IPS-15b (cell line): ENCODE measurements around the gene SEC24B.
"Not testable (repeated sequence)": the region's sequence is repeated elsewhere in the genome, so short reads cannot be mapped to it uniquely, and the experiment has no call there.

Experiments
- H3K27me3 ChIP-seq: one replicate; pipeline ENCODE4 v1.6.1; 2013; ENCODE audit warnings: low read length; ENCODE audit not compliant: control insufficient read depth, insufficient read depth
- H3K36me3 ChIP-seq: one replicate; pipeline ENCODE4 v1.6.1; 2013; ENCODE audit warnings: low read length; ENCODE audit not compliant: control insufficient read depth, insufficient read depth
- H3K4me1 ChIP-seq: one replicate; pipeline ENCODE4 v1.6.1; 2013; ENCODE audit warnings: mild to moderate bottlenecking, low read length; ENCODE audit not compliant: control insufficient read depth, insufficient read depth
- H3K4me3 ChIP-seq: one replicate; pipeline ENCODE4 v1.5.1; 2013; ENCODE audit warnings: low read depth, low read length
- H3K9ac ChIP-seq: one replicate; pipeline ENCODE4 v1.6.1; 2013; ENCODE audit warnings: low read depth, mild to moderate bottlenecking, low read length
- H3K9me3 ChIP-seq: one replicate; pipeline ENCODE4 v1.6.1; 2013; ENCODE audit warnings: mild to moderate bottlenecking, low read length; ENCODE audit not compliant: control insufficient read depth, insufficient read depth

Gene SEC24B

GRCh38 chr4:109435635-109436034 lies 2.0 kb downstream of the SEC24B start:
- Histone ChIP-seq H3K4me3 (peak overlapping the region; percentile 83), H3K9me3 (no peaks in the 10 kb centered on the region), H3K4me1 (peaks cover 10% of the 10 kb centered on the region), H3K36me3 (no peaks in the 10 kb centered on the region), H3K27me3 (no peaks in the 10 kb centered on the region), H3K9ac (no peak overlapping the region)

GRCh38 chr4:109436504-109436903 lies 2.9 kb downstream of the SEC24B start:
- Histone ChIP-seq H3K4me1 (peaks cover 12% of the 10 kb centered on the region), H3K9ac (no peak overlapping the region), H3K9me3 (no peaks in the 10 kb centered on the region), H3K4me3 (no peak overlapping the region), H3K36me3 (no peaks in the 10 kb centered on the region), H3K27me3 (no peaks in the 10 kb centered on the region)

GRCh38 chr4:109440948-109441347 lies 7.3 kb downstream of the SEC24B start:
- Histone ChIP-seq H3K4me3 (no peak overlapping the region), H3K9me3 (no peaks in the 10 kb centered on the region), H3K36me3 (no peaks in the 10 kb centered on the region), H3K9ac (no peak overlapping the region), H3K4me1 (peaks cover 12% of the 10 kb centered on the region), H3K27me3 (no peaks in the 10 kb centered on the region)

GRCh38 chr4:109441862-109442458 lies 8.3 kb downstream of the SEC24B start:
- Histone ChIP-seq H3K4me1 (peaks cover 9% of the 10 kb centered on the region), H3K36me3 (peaks cover 3% of the 10 kb centered on the region), H3K27me3 (no peaks in the 10 kb centered on the region), H3K9ac (no peak overlapping the region), H3K4me3 (no peak overlapping the region), H3K9me3 (no peaks in the 10 kb centered on the region)

GRCh38 chr4:109444182-109444844 lies 10.7 kb downstream of the SEC24B start:
- peaks cover 3% of the 10 kb centered on the region for H3K36me3 ChIP-seq
- H3K9me3 ChIP-seq: no peaks in the 10 kb centered on the region
- H3K4me1 ChIP-seq: peaks cover 9% of the 10 kb centered on the region
- H3K4me3 ChIP-seq: no peak overlapping the region
- H3K27me3 ChIP-seq: no peaks in the 10 kb centered on the region
- H3K9ac ChIP-seq: no peak overlapping the region

GRCh38 chr4:109447278-109447677 lies 13.7 kb downstream of the SEC24B start:
- no peaks in the 10 kb centered on the region for H3K9me3 ChIP-seq
- H3K4me1 ChIP-seq: peaks cover 2% of the 10 kb centered on the region
- H3K36me3 ChIP-seq: peaks cover 3% of the 10 kb centered on the region
- no peaks in the 10 kb centered on the region for H3K27me3 ChIP-seq
- H3K9ac ChIP-seq: no peak overlapping the region
- no peak overlapping the region for H3K4me3 ChIP-seq

- Histone ChIP-seq H3K27me3 (no peaks in the 10 kb centered on the region), H3K36me3 (no peaks in the 10 kb centered on the region), H3K9ac (no peak overlapping the region), H3K9me3 (no peaks in the 10 kb centered on the region), H3K4me3 (no peak overlapping the region), H3K4me1 (no peaks in the 10 kb centered on the region)
Measured at GRCh38 chr4:109451544-109452273, 18.1 kb downstream of the SEC24B start.

GRCh38 chr4:109453110-109453509 lies 19.5 kb downstream of the SEC24B start:
- H3K4me3 ChIP-seq, H3K9ac ChIP-seq, H3K9me3 ChIP-seq, H3K36me3 ChIP-seq, H3K27me3 ChIP-seq, H3K4me1 ChIP-seq: not testable (repeated sequence)

- Histone ChIP-seq H3K36me3 (peaks cover 11% of the 10 kb centered on the region), H3K4me3 (no peak overlapping the region), H3K27me3 (no peaks in the 10 kb centered on the region), H3K4me1 (peaks cover 5% of the 10 kb centered on the region), H3K9me3 (no peaks in the 10 kb centered on the region), H3K9ac (no peak overlapping the region)
Measured at GRCh38 chr4:109462297-109462696, 28.7 kb downstream of the SEC24B start.

GRCh38 chr4:109462802-109463201 lies 29.2 kb downstream of the SEC24B start:
- no peaks in the 10 kb centered on the region for H3K9me3 ChIP-seq

GRCh38 chr4:109465069-109465468 lies 31.5 kb downstream of the SEC24B start:
- Histone ChIP-seq H3K9me3 (no peaks in the 10 kb centered on the region), H3K9ac (no peak overlapping the region), H3K4me3 (no peak overlapping the region), H3K36me3 (peaks cover 11% of the 10 kb centered on the region), H3K4me1 (peaks cover 5% of the 10 kb centered on the region), H3K27me3 (no peaks in the 10 kb centered on the region)

More at GRCh38 chr4:109462802-109463201, 29.2 kb downstream of the SEC24B start:
- H3K27me3 ChIP-seq: no peaks in the 10 kb centered on the region
- no peak overlapping the region for H3K9ac ChIP-seq
- H3K4me3 ChIP-seq: no peak overlapping the region
- H3K4me1 ChIP-seq: peaks cover 5% of the 10 kb centered on the region
- peaks cover 11% of the 10 kb centered on the region for H3K36me3 ChIP-seq

- no peaks in the 10 kb centered on the region for H3K9me3 ChIP-seq
- H3K4me3 ChIP-seq: no peak overlapping the region
- H3K27me3 ChIP-seq: no peaks in the 10 kb centered on the region
- H3K9ac ChIP-seq: no peak overlapping the region
- peaks cover 4% of the 10 kb centered on the region for H3K4me1 ChIP-seq
- H3K36me3 ChIP-seq: no peaks in the 10 kb centered on the region
Measured at GRCh38 chr4:109469915-109470314, 36.3 kb downstream of the SEC24B start.
